OCI-M2 (cell line): Measurements from ENCODE around the gene SORBS1.
A peak's percentile ranks its signal among the peaks of the same experiment; 100 is the strongest.

Experiments used
- DNase-seq: peaks from one replicate; lab custom pipeline; 2025; ENCODE audit not compliant: unreplicated experiment; lab: John Stamatoyannopoulos, UW

Gene SORBS1

GRCh38 chr10:95330966-95331453, 230.2 kb downstream of the SORBS1 start:
- no peak for DNase-seq

- no peak for DNase-seq
Observed at GRCh38 chr10:95329296-95329695, 231.9 kb downstream of the SORBS1 start.

GRCh38 chr10:95328013-95328412, 233.2 kb downstream of the SORBS1 start:
- DNase-seq: no peak

GRCh38 chr10:95327367-95327766, 233.8 kb downstream of the SORBS1 start:
- DNase-seq: no peak

- DNase-seq: no peak
Observed at GRCh38 chr10:95326396-95326795, 234.8 kb downstream of the SORBS1 start.

- DNase-seq: no peak
Observed at GRCh38 chr10:95325863-95326262, 235.3 kb downstream of the SORBS1 start.

GRCh38 chr10:95324436-95325268, 236.5 kb downstream of the SORBS1 start:
- no peak for DNase-seq

- DNase-seq: no peak
Observed at GRCh38 chr10:95321554-95322301, 239.4 kb downstream of the SORBS1 start.

- DNase-seq: no peak
Observed at GRCh38 chr10:95319239-95319638, 241.9 kb downstream of the SORBS1 start.

- DNase-seq: no peak
Observed at GRCh38 chr10:95315509-95315908, 245.7 kb downstream of the SORBS1 start.

GRCh38 chr10:95314192-95314918, 246.8 kb downstream of the SORBS1 start:
- DNase-seq: no peak

GRCh38 chr10:95312986-95313495, 248.1 kb downstream of the SORBS1 start:
- no peak for DNase-seq

- DNase-seq: no peak
Observed at GRCh38 chr10:95312257-95312656, 248.9 kb downstream of the SORBS1 start.

GRCh38 chr10:95309958-95310357, 251.2 kb downstream of the SORBS1 start:
- DNase-seq: no peak

GRCh38 chr10:95308389-95309302, 252.5 kb downstream of the SORBS1 start:
- peak; percentile 36 for DNase-seq

- no peak for DNase-seq
Observed at GRCh38 chr10:95306851-95307250, 254.3 kb downstream of the SORBS1 start.

- DNase-seq: no peak
Observed at GRCh38 chr10:95306318-95306650, 254.9 kb downstream of the SORBS1 start.

- no peak for DNase-seq
Observed at GRCh38 chr10:95305606-95306317, 255.4 kb downstream of the SORBS1 start.

GRCh38 chr10:95304976-95305375, 256.2 kb downstream of the SORBS1 start:
- no peak for DNase-seq

- DNase-seq: no peak
Observed at GRCh38 chr10:95304463-95304862, 256.7 kb downstream of the SORBS1 start.
